Keratinocyte (primary cell): Measurements from ENCODE around the gene TMCO4.

Experiments
- EZH2 ChIP-seq: IDR thresholded peaks from one replicate; pipeline ENCODE4 v1.6.1; 2012; ENCODE audit warnings: inconsistent platforms, mild to moderate bottlenecking, low read length, moderate library complexity
- TF ChIP-seq, protein P1 (sequence below), 3 experiments: IDR thresholded peaks in 1 of 3; conservative IDR thresholded peaks in 1 of 3; optimal IDR thresholded peaks in 1 of 3; 2 replicates in 2 of 3; 3 replicates in 1 of 3; pipeline versions ENCODE3 to v1.5.1; 2011; ENCODE audit warnings: low read length in 3 of 3, mild to moderate bottlenecking in 3 of 3, moderate library complexity in 2 of 3, control low read depth in 1 of 3, inconsistent platforms in 1 of 3; ENCODE audit not compliant: insufficient read depth in 2 of 3; ENCODE audit errors: extremely low read depth in 1 of 3

DNA sequence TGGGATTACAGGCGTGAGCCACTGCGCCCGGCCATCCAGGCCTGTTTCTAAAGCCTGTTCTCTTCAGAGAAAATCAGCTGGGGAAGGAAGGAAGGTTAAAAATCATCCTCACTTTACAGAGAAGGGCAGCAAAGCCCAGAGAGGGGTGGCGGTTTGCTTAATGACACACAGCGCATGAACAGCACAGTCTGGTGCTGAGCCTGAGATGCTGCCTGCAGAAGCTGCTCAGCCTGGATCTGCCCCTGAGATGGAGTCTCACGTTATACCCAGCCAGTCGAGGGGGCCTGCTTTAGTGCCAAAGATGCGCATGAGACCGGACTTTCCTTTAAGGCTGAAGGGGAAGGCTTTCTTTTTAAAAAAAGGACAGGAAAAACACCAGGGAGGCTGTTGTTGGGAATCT lies 113.7 kb downstream of the TMCO4 start:
- TF ChIP-seq, protein P1, sequence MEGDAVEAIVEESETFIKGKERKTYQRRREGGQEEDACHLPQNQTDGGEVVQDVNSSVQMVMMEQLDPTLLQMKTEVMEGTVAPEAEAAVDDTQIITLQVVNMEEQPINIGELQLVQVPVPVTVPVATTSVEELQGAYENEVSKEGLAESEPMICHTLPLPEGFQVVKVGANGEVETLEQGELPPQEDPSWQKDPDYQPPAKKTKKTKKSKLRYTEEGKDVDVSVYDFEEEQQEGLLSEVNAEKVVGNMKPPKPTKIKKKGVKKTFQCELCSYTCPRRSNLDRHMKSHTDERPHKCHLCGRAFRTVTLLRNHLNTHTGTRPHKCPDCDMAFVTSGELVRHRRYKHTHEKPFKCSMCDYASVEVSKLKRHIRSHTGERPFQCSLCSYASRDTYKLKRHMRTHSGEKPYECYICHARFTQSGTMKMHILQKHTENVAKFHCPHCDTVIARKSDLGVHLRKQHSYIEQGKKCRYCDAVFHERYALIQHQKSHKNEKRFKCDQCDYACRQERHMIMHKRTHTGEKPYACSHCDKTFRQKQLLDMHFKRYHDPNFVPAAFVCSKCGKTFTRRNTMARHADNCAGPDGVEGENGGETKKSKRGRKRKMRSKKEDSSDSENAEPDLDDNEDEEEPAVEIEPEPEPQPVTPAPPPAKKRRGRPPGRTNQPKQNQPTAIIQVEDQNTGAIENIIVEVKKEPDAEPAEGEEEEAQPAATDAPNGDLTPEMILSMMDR (optimal IDR thresholded peaks at IDR 0.05 in 1 of 3, IDR thresholded peaks at IDR 0.05 in 1 of 3, conservative IDR thresholded peaks at IDR 0.05 in 1 of 3; ENCODE audit: extremely low read depth in 1 of 3, insufficient read depth in 2 of 3, low read length in 3 of 3), result no peak
- no peak for TF ChIP-seq EZH2
